CD4-positive, alpha-beta T cell (primary cell): ENCODE measurements around the gene DNAJC16. TPM values are rescaled to one million over a fixed set of nuclear protein-coding genes. Genes with fewer than 3 reads are reported as not detected.

Experiments
- ATAC-seq: fragments of 200-7000 bp; cut with Tn5 transposase; one replicate; pipeline ENCODE4 v1.10.0; 2022; ENCODE audit warnings: mild to moderate bottlenecking; ENCODE audit not compliant: poor library complexity
- CTCF ChIA-PET: fragments of 350-600 bp; sonication (Branson Sonifier 250); formaldehyde crosslinking; loops from one replicate; lab custom pipeline; 2021; ENCODE audit warnings: antibody characterized with exemption, inconsistent platforms; lab: Charles Lee
- POLR2A ChIA-PET: fragments of 350-600 bp; sonication (Branson Sonifier 250); formaldehyde crosslinking; loops from one replicate; lab custom pipeline; 2021; ENCODE audit warnings: antibody characterized with exemption, inconsistent platforms; lab: Charles Lee
- DNase-seq, 14 experiments: peaks; one replicate each; pipeline ENCODE4 v3.0.0-alpha.2; 2013 to 2020; ENCODE audit warnings: mixed read lengths in 2 of 14
- H3K27ac ChIP-seq, 2 donors: one replicate each; pipeline versions ENCODE4 v1.5.1 to v1.7.0; 2013; ENCODE audit warnings: low read length in 2 of 2, low read depth in 1 of 2, mild to moderate bottlenecking in 1 of 2
- H3K27me3 ChIP-seq, 2 experiments: 1 replicate in 1 of 2; 2 replicates in 1 of 2; pipeline versions ENCODE4 v1.6.1 to v1.7.0; 2013; ENCODE audit warnings: low read length in 2 of 2, control low read depth in 1 of 2, mild to moderate bottlenecking in 1 of 2, moderate library complexity in 1 of 2; ENCODE audit not compliant: insufficient read depth in 2 of 2, control insufficient read depth in 1 of 2
- H3K36me3 ChIP-seq: one replicate; pipeline ENCODE4 v1.6.1; 2013; ENCODE audit warnings: low read length, control low read depth; ENCODE audit not compliant: insufficient read depth
- H3K4me1 ChIP-seq: one replicate; pipeline ENCODE4 v1.6.1; 2013; ENCODE audit warnings: low read length, control low read depth; ENCODE audit not compliant: insufficient read depth
- H3K4me3 ChIP-seq: one replicate; pipeline ENCODE4 v1.5.1; 2013; ENCODE audit warnings: mild to moderate bottlenecking, low read length, moderate library complexity
- H3K9me3 ChIP-seq, 2 experiments: 1 replicate in 1 of 2; 2 replicates in 1 of 2; pipeline versions ENCODE4 v1.6.1 to v1.7.0; 2013; ENCODE audit warnings: low read length in 2 of 2, mild to moderate bottlenecking in 2 of 2, control low read depth in 1 of 2, moderate library complexity in 1 of 2; ENCODE audit not compliant: control insufficient read depth in 1 of 2, insufficient read depth in 1 of 2
- H3K27ac Mint-ChIP-seq: one replicate; pipeline ENCODE4 v1.8.0; 2020; ENCODE audit warnings: mixed read lengths
- H3K27me3 Mint-ChIP-seq: one replicate; pipeline ENCODE4 v1.8.0; 2021; ENCODE audit warnings: mixed read lengths
- H3K36me3 Mint-ChIP-seq: one replicate; pipeline ENCODE4 v1.8.0; 2021; ENCODE audit warnings: low read depth, mixed read lengths
- H3K4me1 Mint-ChIP-seq: one replicate; pipeline ENCODE4 v1.8.0; 2021; ENCODE audit warnings: low read depth, mixed read lengths
- H3K4me3 Mint-ChIP-seq: one replicate; pipeline ENCODE4 v1.8.0; 2020; ENCODE audit warnings: mild to moderate bottlenecking, mixed read lengths
- H3K9me3 Mint-ChIP-seq: one replicate; pipeline ENCODE4 v1.8.0; 2020; ENCODE audit warnings: mixed read lengths
- intact Hi-C, 2 experiments: fragments of 100-400 bp; cut with DNase I in 1 of 2; cut with micrococcal nuclease in 1 of 2; formaldehyde crosslinking; loops; one replicate each; pipeline versions ENCODE4 v1.15.1 to v1.9.0; 2023 to 2025; cut with DNase I, micrococcal nuclease
- total RNA-seq, 174 experiments: library from RNA in 2 of 174; stranded (reverse) in 2 of 174; gene quantifications; one replicate each; pipeline ENCODE4 v1.2.3 and lab custom pipeline; 2021 to 2026
- TF ChIP-seq, protein P1 (sequence below): fragments of 200-600 bp; IDR thresholded peaks from one replicate; pipeline ENCODE4 v1.8.0; 2022; ENCODE audit warnings: antibody characterized with exemption, mild to moderate bottlenecking

The DNAJC16 gene
- total RNA-seq, 2 experiments from 2014 or later, result 8.2 to 10.4 TPM

GRCh38 chr1:15524283-15525049 lies 2.2 kb upstream of the DNAJC16 start:
- Histone ChIP-seq H3K36me3 (no peaks in the 10 kb centered on the region), H3K27me3 (no peaks in the 10 kb centered on the region), H3K4me1 (peaks cover 47% of the 10 kb centered on the region), H3K9me3 (no peaks in the 10 kb centered on the region), H3K4me3 (peak overlapping the region; percentile 64), H3K27ac (peak overlapping the region; percentile 94 to 99)
- ATAC-seq, result peak; percentile 55
- ChIA-PET POLR2A (interaction anchor here (3.6 kb wide), 1 partner anchor 55 kb away, joined by 20 read pairs; no protein-coding TSS in a partner anchor), CTCF (no interaction called here)
- TF ChIP-seq, protein P1, sequence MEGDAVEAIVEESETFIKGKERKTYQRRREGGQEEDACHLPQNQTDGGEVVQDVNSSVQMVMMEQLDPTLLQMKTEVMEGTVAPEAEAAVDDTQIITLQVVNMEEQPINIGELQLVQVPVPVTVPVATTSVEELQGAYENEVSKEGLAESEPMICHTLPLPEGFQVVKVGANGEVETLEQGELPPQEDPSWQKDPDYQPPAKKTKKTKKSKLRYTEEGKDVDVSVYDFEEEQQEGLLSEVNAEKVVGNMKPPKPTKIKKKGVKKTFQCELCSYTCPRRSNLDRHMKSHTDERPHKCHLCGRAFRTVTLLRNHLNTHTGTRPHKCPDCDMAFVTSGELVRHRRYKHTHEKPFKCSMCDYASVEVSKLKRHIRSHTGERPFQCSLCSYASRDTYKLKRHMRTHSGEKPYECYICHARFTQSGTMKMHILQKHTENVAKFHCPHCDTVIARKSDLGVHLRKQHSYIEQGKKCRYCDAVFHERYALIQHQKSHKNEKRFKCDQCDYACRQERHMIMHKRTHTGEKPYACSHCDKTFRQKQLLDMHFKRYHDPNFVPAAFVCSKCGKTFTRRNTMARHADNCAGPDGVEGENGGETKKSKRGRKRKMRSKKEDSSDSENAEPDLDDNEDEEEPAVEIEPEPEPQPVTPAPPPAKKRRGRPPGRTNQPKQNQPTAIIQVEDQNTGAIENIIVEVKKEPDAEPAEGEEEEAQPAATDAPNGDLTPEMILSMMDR, result no peak
- Mint-ChIP-seq H3K36me3 (peaks cover 17% of the 10 kb centered on the region), H3K27me3 (no peaks in the 10 kb centered on the region), H3K4me3 (peak overlapping the region; percentile 96), H3K9me3 (no peaks in the 10 kb centered on the region), H3K4me1 (peaks cover 66% of the 10 kb centered on the region), H3K27ac (peak overlapping the region; percentile 100)
- peak; percentile 99 to 100 (median 100) for DNase-seq
- intact Hi-C loops, result loop anchor here (2.0 to 10.0 kb wide), 9 partner anchors 53 to 1380 kb away; partner anchors contain the start of genes CPLANE2 (in 1 of the 2), DDI2 (in 1 of the 2), EFHD2 (in 1 of the 2) and FBXO42 (in 1 of the 2)

DNA sequence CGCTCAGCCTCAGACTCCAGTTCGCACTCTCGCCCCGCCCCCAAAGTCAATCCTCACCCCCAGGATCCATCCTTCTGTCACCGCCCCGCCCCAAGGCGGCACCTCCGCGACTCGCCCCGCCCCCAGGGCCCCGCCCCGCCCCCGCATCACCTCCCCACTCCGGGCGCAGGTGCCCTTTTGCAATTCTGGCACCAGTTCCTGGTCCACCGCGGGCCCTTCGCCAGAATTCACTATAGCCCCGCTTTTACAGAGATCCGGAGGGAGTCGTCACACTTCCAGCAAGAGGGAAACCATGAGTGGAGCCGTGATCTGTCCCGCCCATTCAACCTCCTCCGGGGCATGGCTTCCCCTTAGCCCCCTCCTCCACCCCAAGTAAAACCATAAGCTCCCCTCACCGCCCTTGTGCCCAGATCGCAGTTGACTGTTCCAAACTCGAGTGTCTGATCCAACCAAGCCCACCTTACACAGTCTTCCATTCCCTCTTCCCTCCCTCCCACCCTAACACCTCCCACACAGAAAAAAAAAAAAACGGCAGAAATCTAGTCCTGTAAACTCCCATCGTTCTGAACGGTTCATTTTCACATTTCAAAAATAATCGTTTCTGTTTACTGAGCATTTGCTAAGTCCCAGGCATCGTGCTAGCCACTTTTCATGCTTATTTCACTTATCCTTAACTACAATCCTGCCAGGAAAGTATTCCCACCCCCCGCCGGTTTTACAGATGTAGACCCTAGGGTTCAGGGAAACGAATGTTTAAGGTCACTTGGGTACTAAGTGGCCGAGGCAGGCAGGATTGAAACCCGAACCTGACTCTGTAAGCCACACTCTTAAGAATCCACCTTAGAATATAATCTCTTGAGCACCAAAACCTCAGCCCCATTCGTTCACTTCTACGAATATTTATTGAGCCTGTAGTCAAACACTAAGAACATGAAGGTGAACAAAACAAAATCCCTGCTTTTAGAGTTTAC lies 1.3 kb upstream of the DNAJC16 start:
- H3K9me3 ChIP-seq, result no peaks in the 10 kb centered on the region
- Mint-ChIP-seq H3K9me3 (no peaks in the 10 kb centered on the region), H3K36me3 (peaks cover 19% of the 10 kb centered on the region), H3K27ac (peak overlapping the region; percentile 100), H3K27me3 (no peaks in the 10 kb centered on the region), H3K4me3 (peak overlapping the region; percentile 96), H3K4me1 (peaks cover 66% of the 10 kb centered on the region)
- ChIA-PET POLR2A (interaction anchor here (0.9 to 3.6 kb wide), 2 partner anchors 54 to 78 kb away, joined by 4 to 20 read pairs; no protein-coding TSS in a partner anchor), CTCF (no interaction called here)
- TF ChIP-seq, protein P1, result no peak
- H3K4me1 ChIP-seq, result peaks cover 47% of the 10 kb centered on the region
- H3K27ac ChIP-seq, result peak overlapping the region; percentile 88 to 99
- peak overlapping the region; percentile 57 for H3K4me3 ChIP-seq
- peak; percentile 68 for ATAC-seq
- no peaks in the 10 kb centered on the region for H3K36me3 ChIP-seq
- intact Hi-C loops, result loop anchor here (1.0 to 10.0 kb wide), 10 partner anchors 52 to 1379 kb away; partner anchors contain the start of genes DDI2 (in 2 of the 2), EFHD2 (in 1 of the 2), FBXO42 (in 1 of the 2) and SZRD1 (in 1 of the 2)
- no peaks in the 10 kb centered on the region for H3K27me3 ChIP-seq
- DNase-seq, result peak in 1 of 14 experiments; percentile 100

- Mint-ChIP-seq H3K27ac (peak overlapping the region; percentile 100), H3K4me3 (peak overlapping the region; percentile 96), H3K27me3 (no peaks in the 10 kb centered on the region), H3K4me1 (peaks cover 65% of the 10 kb centered on the region), H3K9me3 (no peaks in the 10 kb centered on the region), H3K36me3 (peaks cover 27% of the 10 kb centered on the region)
- ChIA-PET POLR2A (interaction anchor here (0.9 to 3.6 kb wide), 4 partner anchors 54 to 321 kb away, joined by 4 to 20 read pairs (median 5); partner anchors contain the start of gene SPEN), CTCF (no interaction called here)
- H3K9me3 ChIP-seq, result no peaks in the 10 kb centered on the region
- peak overlapping the region; percentile 66 for H3K4me3 ChIP-seq
- peak overlapping the region; percentile 88 to 99 for H3K27ac ChIP-seq
- DNase-seq (peak in 2 of 14 experiments; percentile 6 to 10), ATAC-seq (no peak)
- TF ChIP-seq, protein P1, result no peak
- intact Hi-C loops, result loop anchor here (1.0 to 10.0 kb wide), 9 partner anchors 51 to 1379 kb away; partner anchors contain the start of genes DDI2 (in 2 of the 2), FBXO42 (in 1 of the 2) and SZRD1 (in 1 of the 2)
- H3K36me3 ChIP-seq, result no peaks in the 10 kb centered on the region
- no peaks in the 10 kb centered on the region for H3K27me3 ChIP-seq
- H3K4me1 ChIP-seq, result peaks cover 47% of the 10 kb centered on the region
These were observed 593 bp upstream of the DNAJC16 start for GRCh38 chr1:15526021-15526489.
